ENCODE results near the gene HMGB4. TPM values are rescaled to one million over a fixed set of nuclear protein-coding genes. Genes with fewer than 3 reads are reported as not detected.

The HMGB4 gene
- total RNA-seq, 1 experiment from 2014 or later: not detected

GRCh38 chr1:33876970-33877650 lies 13.2 kb downstream of the HMGB4 start:
- Mint-ChIP-seq H3K27ac (ENCODE audit: unreplicated experiment) (no peak overlapping the region), H3K9me3 (ENCODE audit: low read depth, unreplicated experiment) (peaks cover 10% of the 10 kb centered on the region), H3K4me1 (ENCODE audit: low read depth, unreplicated experiment) (no peaks in the 10 kb centered on the region), H3K27me3 (ENCODE audit: unreplicated experiment) (no peaks in the 10 kb centered on the region), H3K36me3 (ENCODE audit: insufficient read depth, unreplicated experiment) (no peaks in the 10 kb centered on the region), H3K4me3 (ENCODE audit: low read depth, unreplicated experiment) (no peak overlapping the region)
- DNase-seq: no peak
- CTCF ChIA-PET: no interaction called here
- TF ChIP-seq, protein P1, sequence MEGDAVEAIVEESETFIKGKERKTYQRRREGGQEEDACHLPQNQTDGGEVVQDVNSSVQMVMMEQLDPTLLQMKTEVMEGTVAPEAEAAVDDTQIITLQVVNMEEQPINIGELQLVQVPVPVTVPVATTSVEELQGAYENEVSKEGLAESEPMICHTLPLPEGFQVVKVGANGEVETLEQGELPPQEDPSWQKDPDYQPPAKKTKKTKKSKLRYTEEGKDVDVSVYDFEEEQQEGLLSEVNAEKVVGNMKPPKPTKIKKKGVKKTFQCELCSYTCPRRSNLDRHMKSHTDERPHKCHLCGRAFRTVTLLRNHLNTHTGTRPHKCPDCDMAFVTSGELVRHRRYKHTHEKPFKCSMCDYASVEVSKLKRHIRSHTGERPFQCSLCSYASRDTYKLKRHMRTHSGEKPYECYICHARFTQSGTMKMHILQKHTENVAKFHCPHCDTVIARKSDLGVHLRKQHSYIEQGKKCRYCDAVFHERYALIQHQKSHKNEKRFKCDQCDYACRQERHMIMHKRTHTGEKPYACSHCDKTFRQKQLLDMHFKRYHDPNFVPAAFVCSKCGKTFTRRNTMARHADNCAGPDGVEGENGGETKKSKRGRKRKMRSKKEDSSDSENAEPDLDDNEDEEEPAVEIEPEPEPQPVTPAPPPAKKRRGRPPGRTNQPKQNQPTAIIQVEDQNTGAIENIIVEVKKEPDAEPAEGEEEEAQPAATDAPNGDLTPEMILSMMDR (IDR thresholded peaks at IDR 0.05; ENCODE audit: unreplicated experiment): no peak
- no TSS peak for BruUV-seq (replicated peaks)
- intact Hi-C loops (cut with micrococcal nuclease; ENCODE audit: unreplicated experiment): no loop called here

DNA sequence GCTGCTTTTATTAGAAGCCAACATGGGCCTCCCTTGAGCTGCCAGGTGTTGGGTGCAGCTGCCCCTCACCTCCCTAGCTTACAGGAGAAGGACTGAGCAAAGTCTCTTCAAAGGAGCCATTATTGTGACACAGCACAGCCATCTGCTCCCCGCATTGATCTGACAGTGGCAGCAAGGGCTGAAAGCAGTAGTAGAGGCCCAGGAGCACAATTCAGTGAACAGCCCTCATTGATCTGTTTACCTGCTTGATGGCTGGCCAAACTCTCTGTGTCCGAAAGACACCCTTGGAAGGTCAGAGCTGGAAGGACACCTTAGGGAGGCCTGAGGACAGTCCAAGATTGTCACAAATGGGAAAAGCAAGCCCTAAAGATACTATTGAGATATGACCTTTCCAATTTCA lies 14.5 kb downstream of the HMGB4 start:
- no peaks in the 10 kb centered on the region for H3K36me3 Mint-ChIP-seq (ENCODE audit: insufficient read depth, unreplicated experiment)
- H3K27me3 Mint-ChIP-seq (ENCODE audit: unreplicated experiment): no peaks in the 10 kb centered on the region
- no peak overlapping the region for H3K27ac Mint-ChIP-seq (ENCODE audit: unreplicated experiment)
- intact Hi-C loops (cut with micrococcal nuclease; ENCODE audit: unreplicated experiment): no loop called here
- BruUV-seq (replicated peaks): no TSS peak
- H3K4me1 Mint-ChIP-seq (ENCODE audit: low read depth, unreplicated experiment): no peaks in the 10 kb centered on the region
- CTCF ChIA-PET: no interaction called here
- no peak overlapping the region for H3K4me3 Mint-ChIP-seq (ENCODE audit: low read depth, unreplicated experiment)
- DNase-seq: no peak
- H3K9me3 Mint-ChIP-seq (ENCODE audit: low read depth, unreplicated experiment): peaks cover 10% of the 10 kb centered on the region
- TF ChIP-seq, protein P1 (IDR thresholded peaks at IDR 0.05; ENCODE audit: unreplicated experiment): no peak

GRCh38 chr1:33880305-33880704 lies 16.4 kb downstream of the HMGB4 start:
- Mint-ChIP-seq H3K9me3 (ENCODE audit: low read depth, unreplicated experiment) (peaks cover 6% of the 10 kb centered on the region), H3K4me1 (ENCODE audit: low read depth, unreplicated experiment) (no peaks in the 10 kb centered on the region), H3K27me3 (ENCODE audit: unreplicated experiment) (no peaks in the 10 kb centered on the region), H3K36me3 (ENCODE audit: insufficient read depth, unreplicated experiment) (no peaks in the 10 kb centered on the region), H3K4me3 (ENCODE audit: low read depth, unreplicated experiment) (no peak overlapping the region), H3K27ac (ENCODE audit: unreplicated experiment) (no peak overlapping the region)
- TF ChIP-seq, protein P1 (IDR thresholded peaks at IDR 0.05; ENCODE audit: unreplicated experiment): no peak
- no TSS peak for BruUV-seq (replicated peaks)
- no peak for DNase-seq
- intact Hi-C loops (cut with micrococcal nuclease; ENCODE audit: unreplicated experiment): no loop called here
- CTCF ChIA-PET: no interaction called here

- TF ChIP-seq, protein P1 (IDR thresholded peaks at IDR 0.05; ENCODE audit: unreplicated experiment): no peak
- no TSS peak for BruUV-seq (replicated peaks)
- Mint-ChIP-seq H3K27ac (ENCODE audit: unreplicated experiment) (no peak overlapping the region), H3K4me3 (ENCODE audit: low read depth, unreplicated experiment) (no peak overlapping the region), H3K9me3 (ENCODE audit: low read depth, unreplicated experiment) (peaks cover 3% of the 10 kb centered on the region), H3K4me1 (ENCODE audit: low read depth, unreplicated experiment) (no peaks in the 10 kb centered on the region), H3K36me3 (ENCODE audit: insufficient read depth, unreplicated experiment) (no peaks in the 10 kb centered on the region), H3K27me3 (ENCODE audit: unreplicated experiment) (peaks cover 11% of the 10 kb centered on the region)
- CTCF ChIA-PET: no interaction called here
- DNase-seq: no peak
- intact Hi-C loops (cut with micrococcal nuclease; ENCODE audit: unreplicated experiment): no loop called here
Measured at GRCh38 chr1:33886496-33886895, 22.6 kb downstream of the HMGB4 start.
